ENCODE results near the gene ZBED4.

The ZBED4 gene

DNA sequence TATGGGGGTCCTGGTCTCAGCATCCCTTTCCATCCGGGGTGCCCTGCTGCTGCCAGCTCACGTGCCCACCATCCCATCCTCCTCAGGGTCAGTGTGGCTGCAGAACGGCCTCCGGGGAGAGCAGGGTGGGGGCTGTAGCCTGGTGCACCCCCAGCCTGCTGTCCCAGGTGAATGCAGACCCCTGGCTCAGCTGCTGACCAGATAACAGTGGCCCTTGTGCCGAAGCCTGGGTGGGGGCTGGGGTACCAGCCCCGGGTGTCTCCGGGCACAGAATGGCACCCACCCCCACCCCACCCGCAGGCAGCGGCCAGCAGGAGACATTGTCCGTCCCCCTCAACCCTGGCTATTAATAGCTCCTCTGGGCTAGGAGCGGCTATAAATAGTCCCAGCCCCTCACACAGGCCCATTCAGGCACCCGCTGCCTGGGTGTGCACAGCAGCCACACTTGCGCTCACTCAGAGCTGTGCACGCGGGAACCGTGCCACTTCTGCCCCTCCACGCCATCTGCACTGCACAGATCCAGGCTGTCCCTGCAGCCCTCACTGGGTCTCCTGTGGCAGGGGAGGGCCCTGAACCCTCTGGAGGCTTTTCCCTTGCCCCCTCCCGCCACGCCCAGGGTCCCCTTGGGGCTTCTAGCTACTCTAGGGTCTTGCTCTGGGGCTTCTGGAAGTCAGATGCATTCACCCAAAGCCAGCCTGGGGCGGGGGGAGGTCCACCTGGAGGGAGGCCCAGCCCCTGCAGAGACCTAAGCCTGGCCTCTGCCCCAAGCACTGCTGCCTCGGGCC lies 83.5 kb downstream of the ZBED4 start:
- no peak for DNase-seq

DNA sequence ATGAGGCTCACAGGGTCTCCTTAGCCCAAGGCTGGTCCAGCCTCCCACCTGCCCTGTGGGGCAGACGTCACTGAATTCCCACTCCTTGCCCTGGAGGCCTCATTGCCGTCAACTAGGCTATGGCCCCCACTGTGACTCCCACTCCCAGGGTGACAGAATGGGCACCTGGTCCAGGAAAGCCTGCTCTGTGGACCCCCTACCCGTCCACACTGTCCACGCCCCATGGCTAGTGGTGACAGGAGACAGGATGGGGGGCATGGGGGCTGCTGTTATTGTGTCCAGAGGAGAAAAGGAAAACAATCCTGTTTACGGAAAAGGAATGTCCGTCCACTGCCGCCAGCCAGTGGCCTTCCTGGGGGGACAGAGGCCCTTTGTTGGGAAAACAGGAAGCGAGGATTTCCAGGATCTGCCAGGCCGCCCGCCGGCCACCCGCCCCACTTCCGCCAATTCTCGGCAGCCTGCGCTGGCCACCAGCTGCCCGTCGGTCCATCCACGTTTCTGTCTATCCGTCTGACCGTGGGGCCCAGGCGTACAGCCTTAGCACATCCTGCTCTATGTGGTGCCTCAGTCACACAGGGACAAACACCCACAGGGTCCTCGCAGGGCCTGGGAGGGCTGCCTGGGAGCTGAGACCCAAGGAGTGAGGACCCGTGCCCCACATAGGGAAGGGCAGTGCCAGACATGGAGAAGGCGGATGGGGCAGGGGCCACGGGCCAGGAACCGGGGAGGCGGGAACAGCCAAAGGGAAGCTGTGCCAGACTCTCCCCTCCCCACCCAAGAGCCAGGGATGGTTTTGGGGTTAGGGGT lies 84.3 kb downstream of the ZBED4 start:
- no peak for DNase-seq

DNA sequence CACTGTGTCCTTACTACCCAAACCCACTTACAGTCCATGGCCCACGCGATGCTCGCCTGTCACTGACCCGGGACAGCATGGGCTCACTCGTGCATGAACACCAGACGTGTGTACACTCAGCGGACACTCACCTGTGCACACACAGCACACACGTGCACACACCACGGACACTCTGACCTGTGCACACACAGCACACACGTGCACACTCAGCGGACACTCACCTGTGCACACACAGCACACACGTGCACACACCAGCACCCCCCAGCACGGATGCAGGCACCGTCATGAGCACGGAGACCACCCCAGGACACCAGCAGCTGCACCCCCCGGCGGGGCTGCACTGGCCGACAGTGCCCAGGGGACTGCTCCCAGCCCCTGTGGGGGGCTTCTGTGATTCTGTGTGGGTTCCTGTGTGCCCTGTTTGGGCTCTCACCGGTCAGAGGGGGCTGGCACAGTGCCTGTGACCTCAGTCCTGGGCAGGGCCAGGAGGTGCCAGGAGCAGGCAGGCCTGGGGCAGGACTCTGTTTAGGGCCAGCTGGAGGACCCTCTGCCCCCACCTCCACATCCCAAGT lies 85.0 kb downstream of the ZBED4 start:
- no peak for DNase-seq

All from eye (tissue), 1 donor.